IPS-18c (cell line): Measurements from ENCODE around the gene RILPL1.

Source experiments
- H3K4me3 ChIP-seq: 2 replicates; pipeline ENCODE4 v1.7.0; 2013; ENCODE audit warnings: low read depth, mild to moderate bottlenecking, low read length, moderate library complexity; ENCODE audit not compliant: insufficient read depth
- H3K9me3 ChIP-seq: one replicate; pipeline ENCODE4 v1.6.1; 2013; ENCODE audit warnings: mild to moderate bottlenecking, low read length, moderate library complexity; ENCODE audit not compliant: control insufficient read depth, insufficient read depth

Gene RILPL1

GRCh38 chr12:123421314-123421713 lies 112.2 kb downstream of the RILPL1 start:
- Histone ChIP-seq H3K4me3 (no peak overlapping the region), H3K9me3 (peaks cover 2% of the 10 kb centered on the region)
